HEK293 (cell line): ENCODE measurements around the gene SEMA4B.

ENCODE experiments used
- CTCF ChIP-seq: fragments of 450-650 bp; formaldehyde crosslinking; IDR thresholded peaks from 2 replicates; pipeline ENCODE4 v1.5.1; 2016; ENCODE audit warnings: missing biosample characterization, missing genetic modification characterization
- ELK4 ChIP-seq: IDR thresholded peaks from 2 replicates; pipeline ENCODE4 v1.6.1; 2011; ENCODE audit warnings: mild to moderate bottlenecking, low read depth, low read length, borderline replicate concordance
- MYNN ChIP-seq: fragments of 450-650 bp; formaldehyde crosslinking; IDR thresholded peaks from 2 replicates; pipeline ENCODE4 v1.5.1; 2016; ENCODE audit warnings: missing biosample characterization, missing genetic modification characterization, borderline replicate concordance
- TSHZ1 ChIP-seq: fragments of 450-650 bp; formaldehyde crosslinking; IDR thresholded peaks from 2 replicates; pipeline ENCODE4 v1.5.1; 2016; ENCODE audit warnings: missing biosample characterization, missing genetic modification characterization, borderline replicate concordance
- YY1 ChIP-seq: fragments of 450-650 bp; formaldehyde crosslinking; IDR thresholded peaks from 2 replicates; pipeline ENCODE4 v1.5.1; 2018; ENCODE audit warnings: missing biosample characterization, missing genetic modification characterization
- ZBTB44 ChIP-seq: fragments of 450-650 bp; IDR thresholded peaks from 2 replicates; pipeline ENCODE4 v1.5.1; 2018; ENCODE audit warnings: missing biosample characterization, mild to moderate bottlenecking, missing genetic modification characterization
- ZFP3 ChIP-seq: fragments of 450-650 bp; formaldehyde crosslinking; IDR thresholded peaks from 2 replicates; pipeline ENCODE4 v1.5.1; 2016; ENCODE audit warnings: low read depth, missing biosample characterization, missing genetic modification characterization
- ZNF280D ChIP-seq: fragments of 450-650 bp; formaldehyde crosslinking; IDR thresholded peaks from 2 replicates; pipeline ENCODE4 v1.5.1; 2016; ENCODE audit warnings: missing biosample characterization, missing genetic modification characterization
- ZNF302 ChIP-seq: fragments of 450-650 bp; formaldehyde crosslinking; IDR thresholded peaks from 2 replicates; pipeline ENCODE4 v1.5.1; 2016; ENCODE audit warnings: missing biosample characterization, missing genetic modification characterization, low read depth
- ZNF366 ChIP-seq: fragments of 450-650 bp; formaldehyde crosslinking; conservative IDR thresholded peaks from 2 replicates; pipeline ENCODE4 v1.5.1; 2016; ENCODE audit warnings: missing biosample characterization, missing genetic modification characterization
- ZNF660 ChIP-seq: fragments of 450-650 bp; IDR thresholded peaks from 2 replicates; pipeline ENCODE4 v1.5.1; 2018; ENCODE audit warnings: missing biosample characterization, mild to moderate bottlenecking, missing genetic modification characterization
- ZNF704 ChIP-seq: fragments of 450-650 bp; formaldehyde crosslinking; IDR thresholded peaks from 2 replicates; pipeline ENCODE4 v1.5.1; 2016; ENCODE audit warnings: missing biosample characterization, missing genetic modification characterization
- ZNF707 ChIP-seq: fragments of 450-650 bp; formaldehyde crosslinking; IDR thresholded peaks from 2 replicates; pipeline ENCODE4 v1.5.1; 2016; ENCODE audit warnings: missing biosample characterization, missing genetic modification characterization

- TF ChIP-seq ZFP3 (tag by site-specific recombination) (no peak), ZNF704 (no peak), ZBTB44 (tag by site-specific recombination) (peak; percentile 54), TSHZ1 (no peak), ZNF302 (no peak), CTCF (tag by site-specific recombination) (peak; percentile 21; the same call in 1 of the 2 replicates), ZNF366 (tag by site-specific recombination) (no peak), ELK4 (no peak), ZNF660 (tag by site-specific recombination) (no peak; the same call in 1 of the 2 replicates), MYNN (tag by site-specific recombination) (no peak), ZNF280D (tag by site-specific recombination) (no peak), ZNF707 (no peak), YY1 (tag by site-specific recombination) (no peak)
Observed at GRCh38 chr15:90201130-90201943, at the start of gene SEMA4B.
